ENCODE measurements around the gene ZNF672.

The ZNF672 gene

DNA sequence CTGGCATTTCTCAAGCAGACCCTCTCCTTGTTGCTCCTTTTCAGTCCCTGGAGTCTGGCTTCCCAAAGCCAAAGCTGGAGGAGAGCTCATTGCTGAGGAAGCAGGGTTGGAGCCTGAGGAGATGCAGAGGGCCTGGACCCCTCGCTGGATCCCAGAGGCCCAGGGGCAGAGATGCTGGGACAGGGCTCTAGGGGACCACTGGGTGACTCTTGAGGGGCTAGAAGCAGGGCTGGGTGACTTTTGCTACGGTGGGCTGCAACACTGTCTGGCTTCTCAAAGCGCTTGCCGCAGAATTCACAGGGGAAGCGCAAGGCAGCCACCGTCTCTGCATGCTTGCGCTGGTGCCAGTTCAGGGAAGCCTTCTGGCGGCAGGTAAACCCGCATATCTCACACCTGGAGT lies 12.1 kb downstream of the ZNF672 start:
- no peak for TF ChIP-seq Cebpa-rat (IDR thresholded peaks at IDR 0.05)
- H3K9ac ChIP-seq: no peak overlapping the region

DNA sequence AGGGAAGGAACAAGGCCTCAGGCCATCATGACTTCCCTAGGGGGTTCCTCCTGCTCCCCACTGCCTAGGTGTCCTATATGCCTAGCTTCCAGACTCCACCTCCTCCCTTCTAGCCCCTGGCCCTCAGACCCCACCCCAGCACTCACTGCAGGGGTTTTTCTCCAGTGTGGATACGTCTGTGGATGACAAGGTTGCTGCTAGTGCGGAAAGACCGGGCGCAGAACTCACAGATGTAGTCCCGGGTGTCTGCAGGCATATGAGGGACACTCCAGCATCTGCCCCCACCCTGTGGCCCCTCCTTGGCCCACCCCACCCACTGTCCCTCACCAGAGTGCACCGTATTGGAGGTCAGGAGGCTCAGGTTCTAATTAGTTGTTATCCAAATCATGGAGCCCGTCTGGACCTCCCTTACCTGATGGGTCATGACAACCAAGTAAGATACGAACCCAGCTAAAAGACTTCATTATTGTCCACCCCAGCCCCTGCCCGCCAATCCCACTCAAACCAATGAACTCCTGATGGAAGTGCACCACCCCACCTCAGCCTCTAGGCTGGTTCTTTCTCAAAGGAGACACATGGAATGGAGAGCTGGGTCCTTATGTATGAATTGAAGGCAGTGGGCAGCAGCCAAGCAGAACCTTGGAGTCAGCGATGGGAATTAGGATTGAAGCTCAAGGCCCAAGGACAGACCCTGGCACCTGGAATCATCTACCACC lies 12.7 kb downstream of the ZNF672 start:
- Histone ChIP-seq H3K27ac (no peak overlapping the region), H4K20me1 (peaks cover 72% of the 10 kb centered on the region), H3K27me3 (no peaks in the 10 kb centered on the region), H3K9ac (no peak overlapping the region), H3K4me2 (no peak overlapping the region), H3K9me3 (no peaks in the 10 kb centered on the region), H3K36me3 (peaks cover 99% of the 10 kb centered on the region), H3K4me3 (no peak overlapping the region), H3K4me1 (peaks cover 33% of the 10 kb centered on the region)
- TF ChIP-seq Cebpa-rat (IDR thresholded peaks at IDR 0.05): no peak

More for the DNA sequence above, 12.1 kb downstream of the ZNF672 start:
- H3K27ac ChIP-seq: no peak overlapping the region
- H4K20me1 ChIP-seq: peaks cover 76% of the 10 kb centered on the region
- H3K4me2 ChIP-seq: no peak overlapping the region
- peaks cover 33% of the 10 kb centered on the region for H3K4me1 ChIP-seq
- peaks cover 99% of the 10 kb centered on the region for H3K36me3 ChIP-seq
- no peaks in the 10 kb centered on the region for H3K9me3 ChIP-seq
- H3K4me3 ChIP-seq: no peak overlapping the region
- no peaks in the 10 kb centered on the region for H3K27me3 ChIP-seq

DNA sequence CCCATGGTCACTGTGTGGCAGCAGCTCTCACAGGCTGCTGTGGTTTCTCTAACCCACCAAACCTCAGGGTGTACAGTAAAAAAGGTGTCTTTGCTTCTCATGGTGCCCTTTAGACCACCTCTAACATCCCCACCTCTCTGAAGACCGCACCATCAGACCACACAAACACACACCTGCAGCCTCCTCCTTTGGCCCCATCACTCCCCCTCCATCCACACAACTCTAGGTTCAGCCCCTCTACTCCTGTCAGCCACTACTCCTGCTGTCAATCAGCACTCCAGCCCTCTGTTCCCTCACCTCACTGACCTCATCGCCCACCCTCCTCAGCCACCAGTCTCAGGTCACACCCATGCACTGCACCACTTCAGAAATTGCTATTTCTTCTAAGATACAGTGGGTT lies 13.4 kb downstream of the ZNF672 start:
- peaks cover 98% of the 10 kb centered on the region for H3K36me3 ChIP-seq
- peak overlapping the region; percentile 69; the same call in 1 of the 2 replicates for H3K4me2 ChIP-seq
- H3K27ac ChIP-seq: no peak overlapping the region
- no peaks in the 10 kb centered on the region for H3K9me3 ChIP-seq
- no peak overlapping the region for H3K4me3 ChIP-seq
- H3K9ac ChIP-seq: no peak overlapping the region
- peaks cover 38% of the 10 kb centered on the region for H3K4me1 ChIP-seq
- no peaks in the 10 kb centered on the region for H3K27me3 ChIP-seq
- H4K20me1 ChIP-seq: peaks cover 67% of the 10 kb centered on the region
- no peak for TF ChIP-seq Cebpa-rat (IDR thresholded peaks at IDR 0.05)

DNA sequence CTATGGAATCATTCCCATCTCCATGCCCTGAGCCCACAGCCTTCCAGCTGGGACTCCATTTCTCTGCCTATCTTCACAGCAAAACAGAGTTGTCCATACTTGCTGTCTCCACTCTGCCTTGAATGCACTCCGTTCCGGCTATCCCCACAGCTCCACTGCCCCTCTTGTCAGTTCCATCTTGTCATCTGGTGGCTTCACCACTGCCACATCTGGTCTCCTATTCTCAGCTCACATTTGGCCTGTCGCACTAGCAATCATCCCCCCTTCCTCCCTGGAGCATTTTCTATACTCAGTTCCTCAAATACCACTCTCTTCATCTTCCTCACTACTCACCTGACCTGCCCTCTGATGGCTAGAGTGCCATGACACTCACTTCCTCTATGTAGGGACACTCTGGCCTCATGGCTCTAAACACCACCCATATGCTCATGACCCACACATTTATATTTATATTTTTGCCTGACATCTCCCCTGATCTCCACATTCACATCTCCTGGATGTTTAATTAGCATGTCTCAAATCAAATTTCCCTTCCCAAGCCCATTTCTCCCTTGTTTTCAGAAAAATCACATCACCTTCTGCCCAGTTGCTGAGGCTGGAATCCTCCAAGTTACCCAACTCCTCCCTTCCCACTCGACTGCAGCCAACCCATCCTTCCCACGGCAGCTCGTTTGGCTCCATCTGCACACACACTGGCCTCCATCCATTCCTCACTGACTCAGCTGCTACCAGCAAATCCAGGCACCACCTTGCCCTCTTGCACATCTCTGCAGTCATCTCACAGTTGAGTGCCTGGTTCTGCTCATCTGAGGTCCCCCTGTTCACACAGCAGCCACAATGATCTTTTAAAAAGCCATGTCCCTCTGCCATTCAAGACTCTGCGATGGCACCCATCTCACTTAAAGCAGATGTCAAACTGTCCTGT lies 14.7 kb downstream of the ZNF672 start:
- no peak for TF ChIP-seq Cebpa-rat (IDR thresholded peaks at IDR 0.05)
- H3K4me2 ChIP-seq: peak overlapping the region; percentile 69
- H3K9ac ChIP-seq: 0 out of 2 replicates have a peak overlapping the region, but pooled peaks have one; percentile 38
- H3K4me1 ChIP-seq: peaks cover 51% of the 10 kb centered on the region
- H3K9me3 ChIP-seq: no peaks in the 10 kb centered on the region
- H3K27me3 ChIP-seq: no peaks in the 10 kb centered on the region
- no peak overlapping the region for H3K4me3 ChIP-seq
- peaks cover 86% of the 10 kb centered on the region for H3K36me3 ChIP-seq
- peaks cover 54% of the 10 kb centered on the region for H4K20me1 ChIP-seq
- peak overlapping the region; percentile 55 for H3K27ac ChIP-seq

DNA sequence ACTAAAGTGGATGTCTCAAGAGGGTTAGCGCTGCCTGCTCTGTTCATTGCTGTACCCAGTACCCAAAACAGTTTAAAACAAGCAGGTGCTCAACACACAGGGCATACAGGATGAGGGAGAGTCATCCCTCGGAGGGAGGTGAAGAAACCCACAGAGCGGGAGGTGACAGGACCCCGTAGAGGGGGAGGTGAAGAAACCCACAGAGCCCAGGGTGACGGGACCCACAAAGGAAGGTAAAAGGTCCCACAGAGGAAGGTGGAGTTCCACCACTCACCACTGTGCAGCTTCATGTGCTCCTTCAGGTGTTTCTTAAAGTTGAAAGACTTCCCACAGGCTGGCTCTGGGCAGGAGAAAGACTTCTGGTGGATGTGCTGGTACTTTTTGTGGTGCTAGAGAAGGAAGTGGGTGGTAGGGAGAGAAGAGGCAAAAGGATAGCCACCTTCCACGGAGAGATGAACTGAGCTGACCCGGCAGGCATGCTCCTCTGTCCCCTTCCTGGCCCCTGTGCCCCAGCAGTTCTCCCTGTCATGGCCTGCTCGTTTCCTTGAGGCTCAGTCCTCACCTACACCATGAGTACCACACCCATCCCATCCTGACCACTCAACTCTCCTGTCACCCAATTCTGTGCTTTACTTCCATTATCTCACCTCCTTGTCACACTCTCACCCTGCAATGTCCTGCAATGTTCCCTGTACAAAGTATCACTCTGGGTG lies 15.8 kb downstream of the ZNF672 start:
- no peak overlapping the region for H3K27ac ChIP-seq
- TF ChIP-seq Cebpa-rat (IDR thresholded peaks at IDR 0.05): no peak
- H3K9ac ChIP-seq: no peak overlapping the region
- H3K4me2 ChIP-seq: no peak overlapping the region
- H3K36me3 ChIP-seq: peaks cover 75% of the 10 kb centered on the region
- H3K4me1 ChIP-seq: peaks cover 59% of the 10 kb centered on the region
- no peaks in the 10 kb centered on the region for H3K27me3 ChIP-seq
- H3K4me3 ChIP-seq: no peak overlapping the region
- H4K20me1 ChIP-seq: peaks cover 43% of the 10 kb centered on the region
- no peaks in the 10 kb centered on the region for H3K9me3 ChIP-seq

DNA sequence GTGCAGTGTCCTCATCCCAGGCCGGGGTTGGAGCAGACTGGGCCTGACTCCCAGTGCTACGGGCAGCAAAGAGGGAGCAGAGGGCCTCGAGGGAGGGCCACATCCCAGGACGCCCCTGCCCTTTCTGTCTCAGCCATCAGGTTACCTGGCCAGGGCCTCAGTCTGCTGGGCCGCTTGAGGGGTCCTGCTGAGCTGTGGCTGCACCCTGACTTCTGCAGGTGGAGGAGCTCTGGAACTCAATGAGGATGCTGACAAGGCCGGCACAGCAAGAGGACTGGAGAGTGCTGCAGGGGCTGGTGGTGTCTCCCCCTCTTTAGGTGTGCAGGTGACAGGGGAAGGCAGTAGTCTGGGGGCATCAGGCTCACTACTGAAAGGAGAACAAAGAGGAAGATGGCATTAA lies 17.6 kb downstream of the ZNF672 start:
- H3K4me3 ChIP-seq: no peak overlapping the region
- H3K27ac ChIP-seq: no peak overlapping the region
- H4K20me1 ChIP-seq: peaks cover 26% of the 10 kb centered on the region; the same call in 1 of the 2 replicates
- no peaks in the 10 kb centered on the region for H3K27me3 ChIP-seq
- H3K9me3 ChIP-seq: no peaks in the 10 kb centered on the region
- H3K4me1 ChIP-seq: peaks cover 68% of the 10 kb centered on the region
- H3K9ac ChIP-seq: no peak overlapping the region
- 0 out of 2 replicates have a peak overlapping the region, but pooled peaks have one; percentile 100 for H3K4me2 ChIP-seq
- H3K36me3 ChIP-seq: peaks cover 58% of the 10 kb centered on the region
- TF ChIP-seq Cebpa-rat (IDR thresholded peaks at IDR 0.05): no peak

DNA sequence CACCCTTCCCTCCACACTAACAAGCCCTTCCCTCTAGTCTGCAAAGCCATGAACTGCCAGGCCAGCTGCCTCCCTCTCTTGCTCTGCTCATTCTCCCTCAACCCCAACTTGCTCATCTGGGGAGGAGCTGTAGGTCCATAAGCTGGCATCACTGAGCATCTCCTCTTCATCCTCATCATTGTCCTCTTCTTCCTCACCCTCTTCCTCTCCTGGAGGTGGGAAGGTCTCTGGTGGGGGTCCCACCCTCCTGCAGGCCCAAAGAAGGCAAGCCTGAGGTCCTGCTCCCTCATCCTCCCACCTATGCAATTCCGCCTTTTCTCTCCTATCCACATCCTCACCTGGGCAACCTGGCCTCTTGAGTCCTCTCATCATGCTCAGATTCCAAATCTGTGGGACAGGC lies 18.2 kb downstream of the ZNF672 start:
- TF ChIP-seq Cebpa-rat (IDR thresholded peaks at IDR 0.05): no peak
- Histone ChIP-seq H3K9me3 (no peaks in the 10 kb centered on the region), H3K4me3 (no peak overlapping the region), H3K36me3 (peaks cover 53% of the 10 kb centered on the region), H3K4me1 (peaks cover 68% of the 10 kb centered on the region), H3K4me2 (peak overlapping the region; percentile 100), H3K27me3 (no peaks in the 10 kb centered on the region), H3K27ac (no peak overlapping the region), H4K20me1 (peaks cover 23% of the 10 kb centered on the region; the same call in 1 of the 2 replicates), H3K9ac (no peak overlapping the region)

DNA sequence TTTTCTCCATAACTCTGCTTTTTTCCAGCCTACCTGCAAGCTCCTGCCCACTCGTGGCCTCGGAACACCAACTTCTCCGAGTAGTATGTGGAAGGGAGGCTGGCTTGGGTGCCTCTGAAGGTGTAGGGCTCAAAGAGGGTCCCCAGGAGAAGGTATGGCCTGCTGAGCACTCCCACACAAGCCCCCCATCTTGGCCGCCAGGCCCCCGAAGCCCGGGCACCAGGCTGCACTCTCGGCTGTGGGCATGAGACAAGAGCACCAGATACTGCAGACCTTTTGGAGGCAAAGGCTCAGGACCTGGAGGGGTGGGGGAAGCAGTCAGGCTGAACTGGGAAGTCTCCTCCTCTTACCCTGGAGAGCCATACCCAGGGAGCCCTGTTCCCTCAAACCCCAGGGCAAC lies 19.2 kb downstream of the ZNF672 start:
- Histone ChIP-seq H3K36me3 (peaks cover 42% of the 10 kb centered on the region), H3K27ac (peak overlapping the region; percentile 95)

DNA sequence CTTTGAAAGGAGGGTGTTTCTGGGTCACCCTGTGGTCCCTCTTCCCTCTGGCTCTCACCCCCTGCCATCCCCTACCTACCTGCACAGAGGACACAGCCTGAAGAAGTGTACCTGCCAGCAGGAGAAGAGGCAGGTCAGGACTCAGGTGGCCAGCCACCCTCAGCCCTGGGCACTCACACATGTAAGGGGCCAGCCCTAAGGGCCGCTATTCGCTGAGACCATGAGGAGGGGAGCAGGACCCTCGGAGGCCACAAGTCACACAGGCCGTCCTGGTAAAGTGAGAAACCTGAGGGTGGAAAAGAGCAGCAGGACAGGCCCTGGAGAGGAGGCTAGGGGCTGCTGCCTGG lies 19.7 kb downstream of the ZNF672 start:
- H3K9ac ChIP-seq: peak overlapping the region; percentile 95
- TF ChIP-seq Cebpa-rat (IDR thresholded peaks at IDR 0.05): no peak
- H4K20me1 ChIP-seq: peaks cover 7% of the 10 kb centered on the region; the same call in 1 of the 2 replicates
- H3K4me3 ChIP-seq: peak overlapping the region; percentile 80
- H3K36me3 ChIP-seq: peaks cover 37% of the 10 kb centered on the region
- H3K4me2 ChIP-seq: peak overlapping the region; percentile 100
- no peaks in the 10 kb centered on the region for H3K9me3 ChIP-seq
- H3K4me1 ChIP-seq: peaks cover 57% of the 10 kb centered on the region
- H3K27ac ChIP-seq: peak overlapping the region; percentile 95
- no peaks in the 10 kb centered on the region for H3K27me3 ChIP-seq

More for the DNA sequence above, 19.2 kb downstream of the ZNF672 start:
- H3K9me3 ChIP-seq: no peaks in the 10 kb centered on the region
- no peak for TF ChIP-seq Cebpa-rat (IDR thresholded peaks at IDR 0.05)
- H3K4me3 ChIP-seq: peak overlapping the region; percentile 80
- H3K4me1 ChIP-seq: peaks cover 57% of the 10 kb centered on the region
- no peaks in the 10 kb centered on the region for H3K27me3 ChIP-seq
- H4K20me1 ChIP-seq: peaks cover 13% of the 10 kb centered on the region; the same call in 1 of the 2 replicates
- peak overlapping the region; percentile 100 for H3K4me2 ChIP-seq
- peak overlapping the region; percentile 95 for H3K9ac ChIP-seq
